GM21447 (cell line): ENCODE measurements around the gene NDUFB5.

ENCODE experiments used
- ATAC-seq: cut with Tn5 transposase; IDR thresholded peaks from one replicate; pipeline ENCODE4 v1.9.1; 2021; ENCODE audit not compliant: unreplicated experiment

The NDUFB5 gene

GRCh38 chr3:179604321-179605078 lies at the start of gene NDUFB5, which contains the start of gene MRPL47:
Gene NDUFB5, plus strand, starts transcription at chr3:179604794. Its CDS starts 22 bp downstream, at chr3:179604816.
Gene MRPL47, minus strand, starts transcription at chr3:179604638. Its CDS starts 14 bp downstream, at chr3:179604624.
- peak; percentile 97 for ATAC-seq

GRCh38 chr3:179558742-179559364 lies 45.7 kb upstream of the NDUFB5 start:
- ATAC-seq = no peak

DNA sequence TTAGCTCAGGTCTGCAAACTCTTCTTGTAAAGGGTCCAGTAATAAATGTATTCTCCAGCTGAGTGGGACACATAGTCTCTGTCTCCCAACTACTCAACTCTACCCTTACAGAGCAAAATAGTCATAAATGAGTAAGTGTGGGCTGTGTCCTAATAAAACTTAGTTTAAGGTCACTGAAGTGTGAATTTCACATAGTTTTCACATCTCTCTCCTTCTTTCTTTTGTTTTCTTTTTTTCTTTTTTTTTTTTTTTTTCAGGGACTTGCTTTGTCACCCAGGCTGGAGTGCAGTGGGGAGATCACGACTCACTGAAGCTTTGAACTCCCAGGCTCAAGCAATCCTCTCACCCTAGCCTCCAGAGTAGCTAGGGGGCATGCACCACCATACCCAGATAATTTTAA lies 43.8 kb upstream of the NDUFB5 start:
- no peak for ATAC-seq

DNA sequence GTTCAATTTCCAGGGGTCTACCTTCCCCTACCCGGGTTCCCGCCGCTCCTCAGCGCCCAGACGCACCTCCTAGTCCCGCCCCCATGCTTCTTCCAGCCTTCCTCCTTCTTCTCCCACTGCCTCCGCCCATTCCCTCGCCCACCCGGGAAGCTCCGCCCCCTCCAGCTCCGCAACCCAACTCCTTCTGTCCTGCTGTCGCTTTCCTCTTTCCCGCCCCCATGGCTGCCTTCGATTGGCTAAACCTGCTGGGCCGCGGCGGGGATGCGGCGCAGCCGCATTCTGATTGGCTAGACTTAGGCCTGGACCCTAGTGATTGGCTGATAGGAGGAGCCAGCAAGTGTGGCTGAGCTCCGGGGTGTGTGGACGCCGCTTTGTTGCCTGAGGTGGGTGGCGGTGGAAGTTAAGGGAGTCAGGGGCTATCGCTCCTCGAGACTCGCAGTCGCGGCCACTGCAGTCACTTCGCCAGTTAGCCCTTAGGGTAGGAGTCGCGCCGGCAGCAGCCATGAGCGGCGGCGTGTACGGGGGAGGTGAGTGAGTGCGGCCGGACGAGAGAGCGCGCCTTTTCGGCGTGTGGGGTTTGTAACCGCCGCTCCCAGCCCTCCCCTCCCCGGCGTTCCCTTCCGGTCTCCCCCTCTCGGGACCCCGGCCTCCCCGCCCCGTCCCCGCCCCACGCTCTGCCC lies 41.9 kb upstream of the NDUFB5 start, which contains the start of gene ACTL6A:
Gene ACTL6A (plus strand): TSS at position 336 of the 680 bp plus-strand sequence. CDS start 167 bp downstream, at position 503.
- ATAC-seq = peak; percentile 91

DNA sequence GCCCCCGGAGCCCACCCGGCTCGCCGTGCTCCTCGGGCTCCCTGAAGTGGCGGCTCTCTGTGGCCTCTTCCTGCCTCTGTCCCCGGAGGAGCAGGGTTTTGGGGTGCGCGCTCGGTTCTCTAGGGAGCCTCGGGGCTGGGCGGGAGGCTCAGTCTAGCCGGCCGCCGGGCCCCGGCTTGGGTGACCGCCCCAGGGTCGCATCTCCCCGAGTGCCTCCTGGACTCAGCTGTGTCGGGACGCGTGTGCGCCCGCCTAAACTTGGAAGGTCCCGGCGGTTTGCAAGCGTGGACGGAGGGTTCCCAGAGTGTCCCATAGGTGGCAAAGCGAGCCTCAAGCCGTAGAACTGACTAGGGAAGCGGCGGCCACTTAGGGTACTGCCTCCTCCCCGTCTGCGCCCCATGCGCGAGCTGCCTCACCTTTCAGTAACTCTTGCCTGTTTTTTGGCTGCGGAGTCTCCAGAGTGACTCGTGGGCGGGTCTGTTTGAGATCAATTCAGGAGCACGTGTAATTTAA lies 41.3 kb upstream of the NDUFB5 start:
- peak; percentile 54 for ATAC-seq

DNA sequence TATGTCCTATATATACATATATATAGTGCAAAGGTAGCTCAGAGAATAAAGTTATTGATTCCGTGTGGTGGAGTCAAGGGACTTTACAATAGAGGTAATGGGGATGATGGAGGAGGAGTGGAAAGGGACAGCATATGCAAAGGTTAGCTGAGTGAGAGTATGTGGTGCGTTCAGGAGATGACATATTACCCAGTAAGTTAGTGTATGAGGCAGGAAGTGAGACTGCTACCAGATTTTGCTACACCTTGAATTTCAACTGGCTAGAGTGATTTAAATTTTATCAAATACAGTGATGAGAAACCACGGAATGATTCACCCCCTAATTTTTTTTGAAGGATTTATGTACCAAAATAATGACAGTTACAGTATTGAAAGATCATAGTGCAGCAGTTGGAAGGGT lies 39.1 kb upstream of the NDUFB5 start:
- ATAC-seq = no peak

- ATAC-seq = no peak
Observed at GRCh38 chr3:179580992-179581391, 23.6 kb upstream of the NDUFB5 start.

DNA sequence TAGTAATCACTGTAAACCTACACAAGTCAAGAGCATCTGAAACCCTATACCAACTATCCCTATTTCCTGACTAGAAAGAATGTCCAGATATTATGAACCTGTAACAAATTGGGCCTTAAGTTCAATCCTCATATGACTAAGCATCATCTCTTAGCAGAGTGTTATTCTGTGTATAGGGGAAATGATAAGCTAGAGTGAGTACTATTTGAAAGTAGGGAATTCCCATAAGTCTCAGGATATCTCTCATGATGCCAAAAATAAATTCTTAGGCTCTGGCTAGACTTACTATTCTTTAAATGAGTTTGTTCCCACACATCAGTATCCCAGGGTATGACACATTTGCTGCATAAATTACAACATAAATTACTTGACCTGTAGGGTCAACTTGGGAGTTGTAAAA lies 15.5 kb upstream of the NDUFB5 start:
- ATAC-seq = no peak

DNA sequence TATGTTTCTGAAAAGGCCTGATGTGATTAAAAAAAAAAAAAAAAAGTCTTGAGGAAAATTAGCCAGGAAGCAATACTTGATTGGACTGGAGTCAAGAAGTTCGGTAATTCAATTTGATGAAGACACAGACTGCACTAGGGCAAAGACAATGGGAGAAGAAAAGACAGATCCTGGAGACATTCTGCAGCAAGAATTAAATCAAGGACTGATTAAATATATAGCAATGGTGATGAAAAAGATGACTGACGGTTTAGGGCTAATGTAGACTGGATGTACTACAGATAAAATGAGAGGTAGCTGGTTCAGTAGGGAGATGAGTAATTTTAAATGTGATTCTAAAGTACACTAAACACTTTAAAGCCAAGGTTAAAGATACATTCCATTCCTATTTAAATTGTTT lies 13.9 kb upstream of the NDUFB5 start:
- ATAC-seq = no peak

- ATAC-seq = no peak
Observed at GRCh38 chr3:179591313-179591712, 13.3 kb upstream of the NDUFB5 start.

GRCh38 chr3:179599531-179599930 lies 5.1 kb upstream of the NDUFB5 start:
- ATAC-seq = no peak

DNA sequence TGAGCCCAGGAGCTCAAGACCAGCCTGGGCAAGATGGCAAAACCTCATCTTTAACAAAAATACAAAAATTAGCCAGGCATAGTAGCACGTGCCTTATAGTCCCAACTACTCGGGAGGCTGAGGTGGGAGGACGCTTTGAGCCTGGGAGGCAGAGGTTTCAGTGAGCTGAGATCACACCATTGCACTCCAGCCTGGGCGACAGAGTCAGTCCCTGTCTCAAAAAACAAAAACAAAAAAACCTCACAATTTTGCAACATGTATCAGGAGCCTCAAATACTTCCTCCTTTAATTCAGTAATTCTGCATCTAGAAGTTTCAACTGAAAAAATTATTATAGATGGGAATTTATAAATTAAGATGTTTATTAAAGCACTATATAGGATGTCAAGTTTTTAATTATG lies 1.3 kb upstream of the NDUFB5 start:
- no peak for ATAC-seq

GRCh38 chr3:179603831-179604230 lies 763 bp upstream of the NDUFB5 start:
- no peak for ATAC-seq

DNA sequence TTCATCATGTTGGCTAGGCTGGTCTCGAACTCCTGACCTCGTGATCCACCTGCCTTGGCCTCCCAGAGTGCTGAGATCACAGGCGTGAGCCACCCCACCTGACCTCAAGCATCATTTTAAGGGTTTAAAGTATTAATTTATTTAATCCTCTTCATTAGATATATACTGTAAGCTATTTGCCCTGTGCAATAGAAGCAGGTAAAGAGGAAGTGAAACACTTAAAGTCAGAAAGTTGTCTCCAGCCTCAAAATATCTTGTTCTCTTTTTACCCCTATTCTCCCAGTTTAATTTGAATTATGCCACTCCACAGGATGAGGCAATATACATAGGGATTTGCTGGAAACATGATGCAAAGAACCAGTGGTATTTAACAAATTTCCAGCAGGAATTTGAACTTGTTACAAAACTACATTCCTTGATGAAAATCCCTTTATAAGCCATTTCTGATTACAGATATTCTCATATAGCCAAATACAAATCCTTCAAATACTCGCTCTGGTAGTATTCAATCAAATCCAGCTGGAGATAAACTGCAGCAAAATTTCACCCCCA lies 2.0 kb downstream of the NDUFB5 start:
- no peak for ATAC-seq

DNA sequence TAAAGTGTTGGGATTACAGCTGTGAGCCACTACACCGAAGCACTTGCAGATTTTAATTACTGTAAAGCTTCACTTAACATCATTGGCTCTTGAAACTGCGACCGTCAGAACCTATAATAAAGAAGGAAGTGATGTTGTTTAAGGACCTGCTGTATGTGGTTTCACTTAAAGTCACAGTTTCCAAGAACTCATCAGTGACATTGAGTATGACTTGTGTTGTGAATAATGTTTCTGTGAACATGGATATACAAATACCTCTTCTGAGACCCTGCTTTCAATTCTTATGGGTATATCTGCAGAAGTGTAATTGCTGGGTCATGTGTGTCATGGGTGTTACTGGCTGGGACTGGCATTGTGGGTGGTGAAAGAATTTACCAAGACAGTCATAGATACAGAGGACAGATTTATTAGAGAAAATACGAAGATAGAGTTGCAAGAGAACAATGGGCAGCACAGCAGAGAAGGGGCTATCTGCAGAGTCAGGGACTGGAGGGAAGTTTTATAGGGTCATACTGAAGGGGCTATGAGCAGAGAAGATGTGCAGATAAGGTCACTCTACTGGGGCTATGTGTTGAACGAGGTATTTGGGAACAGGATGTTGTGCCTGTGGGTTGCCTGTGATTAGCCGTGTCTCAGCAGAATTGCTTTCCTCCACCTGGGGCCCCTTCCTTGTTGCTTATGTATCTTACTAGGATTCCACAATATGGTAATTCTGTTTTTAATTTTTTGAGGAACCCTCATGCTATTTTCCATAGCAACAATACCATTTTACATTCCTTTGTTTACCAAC lies 4.5 kb downstream of the NDUFB5 start:
- ATAC-seq = peak; percentile 48

GRCh38 chr3:179610066-179610465 lies 5.5 kb downstream of the NDUFB5 start:
- ATAC-seq = no peak

DNA sequence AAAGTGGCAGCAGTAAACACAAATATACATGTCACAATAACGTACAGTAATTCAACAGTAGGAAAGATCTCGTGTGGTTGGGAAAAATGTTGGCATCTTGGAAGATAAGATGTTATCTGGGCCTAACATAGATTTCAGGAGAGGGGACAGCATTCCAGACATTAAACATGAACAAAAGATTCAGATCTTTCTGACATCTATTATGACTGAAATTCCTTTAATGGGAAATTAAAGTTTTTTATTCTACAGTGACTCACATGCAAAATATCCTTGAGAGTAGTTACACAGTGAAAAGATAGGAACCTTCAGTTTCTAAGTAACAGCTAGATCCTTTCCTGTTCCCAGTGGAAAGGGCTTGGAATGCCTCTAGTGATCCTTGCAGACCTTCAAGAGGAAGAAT lies 9.2 kb downstream of the NDUFB5 start:
- ATAC-seq = no peak

GRCh38 chr3:179615458-179616173 lies 11.0 kb downstream of the NDUFB5 start:
- no peak for ATAC-seq

- ATAC-seq = no peak
Observed at GRCh38 chr3:179622023-179622422, 17.4 kb downstream of the NDUFB5 start.

- no peak for ATAC-seq
Observed at GRCh38 chr3:179624451-179624850, 19.9 kb downstream of the NDUFB5 start.
